Mesothelial cell of epicardium (in vitro differentiated cells): ENCODE results near the gene PRR9. TPM values are rescaled to one million over a fixed set of nuclear protein-coding genes. Genes with fewer than 3 reads are reported as not detected.

Experiments
- DNase-seq, 2 experiments: peaks; one replicate each; pipeline ENCODE4 v3.0.0; 2021; ENCODE audit warnings: low spot score in 2 of 2; ENCODE audit not compliant: unreplicated experiment in 2 of 2
- H3K27ac Mint-ChIP-seq: 2 replicates; pipeline ENCODE4 v1.8.0; 2021; ENCODE audit warnings: mixed read lengths
- H3K27me3 Mint-ChIP-seq: 2 replicates; pipeline ENCODE4 v1.8.0; 2021; ENCODE audit warnings: low read depth, mixed read lengths
- H3K36me3 Mint-ChIP-seq: 2 replicates; pipeline ENCODE4 v1.8.0; 2021; ENCODE audit warnings: mixed read lengths
- H3K4me1 Mint-ChIP-seq: 2 replicates; pipeline ENCODE4 v1.8.0; 2021; ENCODE audit warnings: mixed read lengths
- H3K4me3 Mint-ChIP-seq: 2 replicates; pipeline ENCODE4 v1.8.0; 2021; ENCODE audit warnings: mild to moderate bottlenecking, moderate library complexity, mixed read lengths
- H3K9me3 Mint-ChIP-seq: 2 replicates; pipeline ENCODE4 v1.8.0; 2021; ENCODE audit warnings: mixed read lengths
- CTCF ChIP-seq: fragments of 200-600 bp; sonication (generic); IDR thresholded peaks from one replicate; pipeline ENCODE4 v1.5.0; 2021; ENCODE audit warnings: antibody characterized with exemption; ENCODE audit not compliant: unreplicated experiment
- total RNA-seq: library from RNA; stranded (reverse); gene quantifications from 3 replicates; pipeline ENCODE4 v1.2.1, GENCODE V29; 2021

Gene PRR9
- total RNA-seq, 1 donor from 2014 or later = not detected

- H3K9me3 Mint-ChIP-seq = peaks cover 18% of the 10 kb centered on the region
- H3K27me3 Mint-ChIP-seq = peaks cover 19% of the 10 kb centered on the region
- no peak overlapping the region for H3K27ac Mint-ChIP-seq
- no peak overlapping the region for H3K4me3 Mint-ChIP-seq
- TF ChIP-seq CTCF = no peak
- H3K36me3 Mint-ChIP-seq = peaks cover 7% of the 10 kb centered on the region
- no peak for DNase-seq
- H3K4me1 Mint-ChIP-seq = peaks cover 8% of the 10 kb centered on the region
Observed at GRCh38 chr1:153190373-153190772, 27.0 kb upstream of the PRR9 start.

GRCh38 chr1:153192697-153193096 is 24.7 kb upstream of the PRR9 start:
- peak in 1 of 2 experiments; percentile 52 for DNase-seq
- Mint-ChIP-seq H3K36me3 (no peaks in the 10 kb centered on the region), H3K4me3 (no peak overlapping the region), H3K4me1 (peaks cover 8% of the 10 kb centered on the region), H3K27me3 (peaks cover 35% of the 10 kb centered on the region), H3K9me3 (no peaks in the 10 kb centered on the region), H3K27ac (no peak overlapping the region)
- TF ChIP-seq CTCF = peak; percentile 53

DNA sequence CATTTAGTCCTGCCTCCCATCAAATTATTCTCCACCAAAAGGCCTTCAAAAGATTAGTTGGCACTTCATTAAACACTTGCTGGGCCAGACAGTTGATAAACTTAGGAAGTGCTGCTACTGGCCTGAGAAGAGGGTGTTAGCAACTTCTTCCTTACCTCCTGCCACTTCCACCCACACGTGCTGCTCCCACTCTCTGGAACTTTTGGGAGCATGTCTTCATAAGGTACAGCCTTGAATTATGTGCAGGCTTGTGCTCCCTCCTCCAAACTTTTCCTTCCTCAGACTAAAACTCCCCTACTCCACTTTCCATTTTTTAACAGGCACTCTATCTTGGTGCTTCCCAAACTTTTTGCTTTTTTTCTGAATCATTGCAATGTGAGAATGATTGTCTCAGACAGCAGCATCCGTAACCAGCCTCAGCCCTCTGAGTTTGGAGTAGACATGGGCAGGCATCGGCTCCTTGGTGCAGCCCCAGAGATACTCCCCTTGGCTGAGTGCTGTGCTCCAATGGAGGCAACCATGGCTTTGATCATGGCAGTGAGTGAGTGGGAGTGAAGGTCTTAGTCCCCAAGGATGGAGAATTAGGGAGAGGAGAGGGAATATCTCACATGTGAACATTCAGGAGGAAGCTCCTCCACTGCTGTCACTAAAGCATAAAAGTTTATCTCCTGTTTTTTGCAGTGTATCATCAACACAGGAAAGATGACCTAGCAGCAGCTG is 22.9 kb upstream of the PRR9 start:
- H3K36me3 Mint-ChIP-seq = no peaks in the 10 kb centered on the region
- H3K4me1 Mint-ChIP-seq = peaks cover 8% of the 10 kb centered on the region
- H3K27ac Mint-ChIP-seq = no peak overlapping the region
- H3K27me3 Mint-ChIP-seq = peaks cover 49% of the 10 kb centered on the region
- H3K4me3 Mint-ChIP-seq = no peak overlapping the region
- H3K9me3 Mint-ChIP-seq = no peaks in the 10 kb centered on the region
- no peak for DNase-seq
- TF ChIP-seq CTCF = no peak

DNA sequence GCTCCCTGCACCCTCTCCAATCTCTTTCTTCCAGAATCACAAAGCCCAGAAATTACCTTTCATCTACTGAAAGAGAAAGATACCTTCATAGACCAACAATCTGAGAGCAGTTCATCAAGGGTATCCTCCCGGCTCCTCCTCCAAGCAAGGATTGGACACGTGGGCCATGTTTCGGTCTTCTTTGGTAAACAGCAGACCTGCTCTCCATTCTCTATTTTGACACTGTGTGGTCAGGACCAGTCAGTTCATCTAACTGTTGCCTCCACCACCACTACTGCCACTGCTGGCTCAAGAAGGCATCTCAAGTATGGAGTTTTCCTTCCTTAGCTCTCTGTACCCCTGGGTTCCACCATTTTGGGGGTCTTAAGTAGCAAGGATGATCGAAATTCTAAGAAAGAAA is 22.2 kb upstream of the PRR9 start:
- Mint-ChIP-seq H3K4me1 (peaks cover 8% of the 10 kb centered on the region), H3K27me3 (peaks cover 54% of the 10 kb centered on the region), H3K9me3 (no peaks in the 10 kb centered on the region), H3K36me3 (no peaks in the 10 kb centered on the region), H3K27ac (no peak overlapping the region), H3K4me3 (no peak overlapping the region)
- no peak for TF ChIP-seq CTCF
- no peak for DNase-seq

DNA sequence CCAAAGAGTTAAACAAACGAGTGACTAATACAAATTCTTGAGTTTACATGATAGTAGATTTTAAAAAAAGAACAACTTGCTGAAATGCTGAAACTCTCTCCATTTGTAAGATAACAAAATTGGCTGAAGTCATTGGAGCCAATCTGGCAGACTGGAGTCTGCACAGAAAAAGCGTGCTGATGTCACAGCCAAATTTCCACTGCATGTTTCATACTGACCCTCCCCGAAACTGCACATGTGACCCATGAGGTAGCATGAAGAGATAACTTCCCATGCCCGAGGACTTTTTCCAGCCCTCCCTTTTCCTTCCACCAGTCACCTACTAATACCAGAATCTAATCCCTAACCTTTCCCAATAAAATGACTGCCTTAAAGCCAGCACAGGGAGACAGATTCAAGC is 15.4 kb upstream of the PRR9 start:
- TF ChIP-seq CTCF = no peak
- Mint-ChIP-seq H3K27ac (no peak overlapping the region), H3K4me3 (no peak overlapping the region)

More for the DNA sequence above, 15.4 kb upstream of the PRR9 start:
- Mint-ChIP-seq H3K36me3 (no peaks in the 10 kb centered on the region), H3K9me3 (no peaks in the 10 kb centered on the region), H3K4me1 (no peaks in the 10 kb centered on the region), H3K27me3 (peaks cover 50% of the 10 kb centered on the region)
- DNase-seq = no peak
